Measurements from ENCODE around the gene PABPN1.

DNA sequence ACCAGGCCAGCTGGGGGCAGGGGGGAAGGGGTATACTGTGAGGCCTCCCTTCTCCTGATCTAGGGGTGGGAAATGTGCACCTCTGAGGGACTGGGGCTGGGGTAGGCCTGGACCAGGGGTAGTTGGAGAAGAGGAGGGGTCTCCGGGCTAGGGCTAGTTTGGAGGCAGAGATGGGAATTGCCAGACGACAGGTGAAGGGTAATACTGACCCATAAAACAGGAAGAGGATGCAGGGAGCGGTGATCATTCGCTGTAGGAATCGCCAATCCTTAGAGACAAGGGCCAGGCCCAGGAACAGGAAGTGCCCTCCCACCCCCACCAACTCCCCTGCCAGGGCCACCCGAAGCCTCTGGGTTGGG is 27.0 kb downstream of the PABPN1 start:
- TF ChIP-seq, protein P1, sequence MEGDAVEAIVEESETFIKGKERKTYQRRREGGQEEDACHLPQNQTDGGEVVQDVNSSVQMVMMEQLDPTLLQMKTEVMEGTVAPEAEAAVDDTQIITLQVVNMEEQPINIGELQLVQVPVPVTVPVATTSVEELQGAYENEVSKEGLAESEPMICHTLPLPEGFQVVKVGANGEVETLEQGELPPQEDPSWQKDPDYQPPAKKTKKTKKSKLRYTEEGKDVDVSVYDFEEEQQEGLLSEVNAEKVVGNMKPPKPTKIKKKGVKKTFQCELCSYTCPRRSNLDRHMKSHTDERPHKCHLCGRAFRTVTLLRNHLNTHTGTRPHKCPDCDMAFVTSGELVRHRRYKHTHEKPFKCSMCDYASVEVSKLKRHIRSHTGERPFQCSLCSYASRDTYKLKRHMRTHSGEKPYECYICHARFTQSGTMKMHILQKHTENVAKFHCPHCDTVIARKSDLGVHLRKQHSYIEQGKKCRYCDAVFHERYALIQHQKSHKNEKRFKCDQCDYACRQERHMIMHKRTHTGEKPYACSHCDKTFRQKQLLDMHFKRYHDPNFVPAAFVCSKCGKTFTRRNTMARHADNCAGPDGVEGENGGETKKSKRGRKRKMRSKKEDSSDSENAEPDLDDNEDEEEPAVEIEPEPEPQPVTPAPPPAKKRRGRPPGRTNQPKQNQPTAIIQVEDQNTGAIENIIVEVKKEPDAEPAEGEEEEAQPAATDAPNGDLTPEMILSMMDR (IDR thresholded peaks at IDR 0.05 in 8 of 11, conservative IDR thresholded peaks at IDR 0.05 in 3 of 11) = no peak
- TF ChIP-seq POLR2A (IDR thresholded peaks at IDR 0.05) (no peak), POLR2AphosphoS5 (IDR thresholded peaks at IDR 0.05) (no peak)
